Stimulated activated naive CD4-positive, alpha-beta T cell treated with Interleukin-2 at 50 U/mL for 16 hours (primary cell): ENCODE data around the gene PFDN4.

Experiments
- DNase-seq: peaks from one replicate; lab custom pipeline; 2025; lab: John Stamatoyannopoulos, UW

The PFDN4 gene

GRCh38 chr20:54173653-54174456 is 34.0 kb upstream of the PFDN4 start, which contains the start of gene CYP24A1:
Gene CYP24A1, minus strand, starts transcription at chr20:54173986. Its CDS starts 407 bp downstream, at chr20:54173579.
- no peak for DNase-seq

- no peak for DNase-seq
Observed at GRCh38 chr20:54174457-54175175, 33.3 kb upstream of the PFDN4 start.

GRCh38 chr20:54176610-54177009 is 31.3 kb upstream of the PFDN4 start:
- no peak for DNase-seq

GRCh38 chr20:54177378-54177777 is 30.5 kb upstream of the PFDN4 start:
- no peak for DNase-seq

- DNase-seq, result no peak
Observed at GRCh38 chr20:54178256-54178655, 29.6 kb upstream of the PFDN4 start.

GRCh38 chr20:54179946-54180345 is 27.9 kb upstream of the PFDN4 start:
- DNase-seq, result no peak

GRCh38 chr20:54180931-54181330 is 27.0 kb upstream of the PFDN4 start:
- DNase-seq, result no peak

GRCh38 chr20:54184071-54184470 is 23.8 kb upstream of the PFDN4 start:
- no peak for DNase-seq

DNA sequence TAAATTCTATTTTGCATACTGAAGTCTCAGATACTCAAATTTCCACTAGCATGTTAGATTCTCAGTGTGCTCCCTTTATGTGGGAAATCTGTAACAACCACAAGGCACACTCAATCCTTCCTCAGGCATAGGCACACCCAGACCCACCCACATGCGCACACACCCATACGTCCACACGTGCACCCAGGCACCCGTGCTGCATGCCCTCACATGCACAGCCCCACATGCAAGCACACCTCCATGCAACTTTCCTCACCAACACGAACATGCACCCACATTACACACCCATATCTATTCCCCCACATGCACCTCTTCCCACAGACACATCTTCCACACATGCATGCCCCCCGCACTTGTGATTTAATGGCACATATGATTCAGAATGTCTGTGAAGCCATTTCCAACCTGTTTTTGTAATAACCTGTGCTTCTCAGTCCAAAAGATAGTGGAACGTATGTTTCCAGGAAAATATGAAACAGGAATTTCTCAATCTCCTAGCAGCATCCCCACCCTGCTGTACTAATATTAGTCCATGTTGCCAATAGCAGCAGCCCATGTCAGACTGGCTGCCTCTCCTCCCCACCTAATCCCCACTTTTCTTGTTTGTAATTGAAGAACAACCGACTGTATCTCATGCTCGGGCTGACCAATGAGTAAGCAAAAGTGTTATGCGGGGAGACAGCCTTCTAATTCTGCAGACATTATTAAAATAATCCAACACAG is 22.8 kb upstream of the PFDN4 start:
- no peak for DNase-seq

GRCh38 chr20:54188132-54188849 is 19.6 kb upstream of the PFDN4 start:
- no peak for DNase-seq

DNA sequence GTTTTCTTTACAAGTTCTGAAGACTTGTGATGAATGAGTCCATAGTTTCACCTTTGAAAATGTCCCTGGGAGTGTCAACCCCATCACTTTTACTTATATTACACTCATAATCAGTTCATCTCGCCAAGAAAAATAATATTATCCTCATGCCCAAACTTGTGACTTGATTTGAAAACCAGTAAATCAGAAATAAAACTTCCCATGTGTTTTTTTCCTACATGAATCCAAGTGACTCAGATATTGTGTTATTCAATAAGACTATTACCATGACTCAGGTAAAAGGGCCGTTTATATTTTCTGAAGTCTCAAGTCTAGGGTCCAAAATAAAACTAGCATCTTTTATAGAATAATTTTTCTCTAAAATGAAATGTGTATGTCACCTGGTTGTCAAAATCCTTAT is 18.3 kb upstream of the PFDN4 start:
- no peak for DNase-seq

- DNase-seq, result no peak
Observed at GRCh38 chr20:54190217-54190616, 17.7 kb upstream of the PFDN4 start.

- no peak for DNase-seq
Observed at GRCh38 chr20:54193817-54194216, 14.1 kb upstream of the PFDN4 start.

DNA sequence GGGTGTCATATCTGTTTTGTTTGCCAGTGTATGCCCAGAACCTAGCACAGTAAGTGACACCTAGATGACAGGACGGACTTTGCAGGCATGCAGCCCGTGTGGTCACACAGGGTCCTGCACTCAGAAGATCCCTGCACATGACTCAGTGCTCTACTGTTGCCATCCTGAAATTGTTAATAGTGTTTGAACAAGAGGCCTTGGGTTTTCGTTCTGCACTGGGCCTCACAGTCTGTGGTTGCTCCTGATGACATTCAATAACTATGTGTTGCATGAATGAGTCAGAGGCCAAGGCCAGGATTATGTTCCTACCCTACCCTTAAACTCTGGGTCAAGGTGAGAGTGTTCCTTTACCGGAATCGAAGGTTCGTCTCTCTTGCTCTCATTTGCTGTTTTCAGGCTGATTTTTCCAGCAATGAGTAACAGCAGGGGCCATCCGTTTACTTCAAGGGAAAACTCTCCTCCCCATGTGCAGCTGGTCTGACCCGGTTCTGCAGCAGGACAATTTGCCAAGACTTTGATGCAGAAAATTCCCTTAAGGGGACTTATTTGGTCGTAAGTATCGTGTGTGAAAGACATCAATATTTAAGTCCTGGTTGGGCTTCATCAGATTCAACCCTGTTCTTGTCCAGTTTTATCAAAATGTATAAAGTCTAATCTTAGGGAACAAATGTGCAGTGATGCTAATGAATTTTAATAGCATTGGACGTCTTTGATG is 13.0 kb upstream of the PFDN4 start:
- DNase-seq, result no peak

- no peak for DNase-seq
Observed at GRCh38 chr20:54195483-54196472, 12.1 kb upstream of the PFDN4 start.

DNA sequence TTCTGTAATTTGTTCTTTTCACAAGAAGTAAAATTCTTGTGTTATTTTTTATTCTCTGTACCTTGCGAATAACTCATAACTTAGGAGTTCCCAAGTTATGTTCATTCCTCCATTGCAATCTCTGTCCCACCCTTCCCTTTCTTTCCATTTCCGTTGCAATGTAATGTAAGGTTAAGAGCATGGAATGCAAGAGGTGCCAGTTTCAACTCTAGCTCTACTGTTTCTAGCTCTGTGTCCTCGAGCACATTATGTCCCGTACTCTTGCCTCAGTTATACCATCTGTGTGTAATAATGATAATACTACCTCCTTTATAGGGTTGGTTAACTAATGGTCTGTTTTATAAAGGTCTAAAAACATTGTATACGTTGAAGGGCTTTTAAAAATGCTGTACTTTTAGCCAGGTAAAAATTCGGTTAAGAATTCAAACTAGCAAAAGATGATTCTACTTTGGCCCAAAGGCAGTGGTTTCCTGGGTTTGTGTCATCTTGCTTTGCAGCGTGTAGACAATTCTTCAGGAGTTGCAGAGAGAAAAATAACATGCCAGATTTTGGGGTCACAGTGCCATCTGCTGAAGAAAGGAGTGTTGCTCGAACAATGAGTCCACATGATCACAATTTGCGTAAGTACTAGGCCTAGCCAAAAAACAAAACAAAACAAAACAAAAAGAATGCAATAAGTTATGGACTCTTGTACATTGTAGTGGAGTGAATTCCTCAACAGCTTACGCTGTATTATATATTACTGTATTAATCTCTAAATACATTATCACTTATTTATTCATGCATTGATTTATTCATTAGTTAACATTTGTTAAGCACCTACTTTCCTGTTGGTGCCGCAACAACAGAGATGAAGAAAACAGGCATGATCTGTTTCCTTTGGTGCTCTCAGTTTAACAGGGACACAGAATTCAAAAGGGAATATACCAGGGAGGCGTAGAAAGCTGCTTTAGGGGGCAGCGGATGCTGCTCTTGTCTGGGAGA is 10.0 kb upstream of the PFDN4 start:
- no peak for DNase-seq

GRCh38 chr20:54199283-54199682 is 8.6 kb upstream of the PFDN4 start:
- DNase-seq, result no peak

- DNase-seq, result peak; percentile 55
Observed at GRCh38 chr20:54199721-54200176, 8.1 kb upstream of the PFDN4 start.
